Fibroblast of lung (primary cell): ENCODE measurements around the gene ANXA6.

Experiments
- CTCF ChIP-seq, 2 donors: IDR thresholded peaks in 1 of 2; conservative IDR thresholded peaks in 1 of 2; 1 replicate in 1 of 2; 2 replicates in 1 of 2; pipeline ENCODE4 v1.5.1; 2011 to 2012; ENCODE audit warnings: low read length in 2 of 2, control low read depth in 1 of 2, inconsistent platforms in 1 of 2, low read depth in 1 of 2, mild to moderate bottlenecking in 1 of 2
- EZH2 ChIP-seq: IDR thresholded peaks from 2 replicates; pipeline ENCODE4 v1.5.1; 2012; ENCODE audit warnings: low read length, control low read depth, mild to moderate bottlenecking; ENCODE audit errors: missing control alignments

DNA sequence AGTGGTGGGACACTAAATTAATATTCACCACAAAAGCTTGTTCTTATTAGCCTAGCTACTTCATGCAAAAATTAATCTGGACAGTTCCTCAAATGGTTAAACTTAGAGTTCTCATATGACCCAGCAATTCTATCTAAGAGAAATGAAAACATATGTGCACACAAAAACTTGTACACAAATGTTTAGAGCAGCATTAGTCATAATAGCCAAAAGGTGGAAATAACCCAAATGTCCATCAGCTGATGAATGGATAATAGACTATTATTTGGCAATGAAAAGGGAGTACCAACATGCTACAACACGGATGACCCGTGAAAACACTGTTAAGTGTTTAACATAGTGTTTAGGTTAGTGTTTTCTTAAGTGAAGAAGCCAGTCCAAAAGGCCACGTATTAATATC is 43.9 kb downstream of the ANXA6 start:
- TF ChIP-seq CTCF (conservative IDR thresholded peaks at IDR 0.05 in 1 of 2, IDR thresholded peaks at IDR 0.05 in 1 of 2; ENCODE audit: low read depth in 1 of 2, low read length in 2 of 2): no peak
- no peak for TF ChIP-seq EZH2
